ENCODE results near the gene C6orf89.

GRCh38 chr6:36873115-36873514 lies 12.6 kb upstream of the C6orf89 start:
- no peak for TF ChIP-seq CTCF (IDR thresholded peaks at IDR 0.05 in 8 of 11, conservative IDR thresholded peaks at IDR 0.05 in 3 of 11)
- no peak for TF ChIP-seq POLR2AphosphoS5 (IDR thresholded peaks at IDR 0.05)
- TF ChIP-seq POLR2A (IDR thresholded peaks at IDR 0.05): no peak
